SK-N-SH (cell line): ENCODE measurements around the gene PBX3. TPM values are rescaled to one million over a fixed set of nuclear protein-coding genes. Genes with fewer than 3 reads are reported as not detected.
A peak's percentile ranks its signal among the peaks of the same experiment; 100 is the strongest.

Source experiments
- CTCF ChIA-PET: fragments of 300-600, 350-600 bp; formaldehyde crosslinking; extraction: SDS; loops from one replicate; lab custom pipeline; 2021; lab: Yijun Ruan, JAX
- POLR2A ChIA-PET: fragments of 350-600 bp; sonication (Branson Sonifier 250); formaldehyde crosslinking; extraction: SDS; loops from one replicate; lab custom pipeline; 2020; ENCODE audit warnings: antibody characterized with exemption, inconsistent platforms; lab: Yijun Ruan, JAX
- DNase-seq: peaks from one replicate; pipeline ENCODE4 v3.0.0; 2012
- H2AFZ ChIP-seq: fragments of 200-600 bp; sonication (generic); 2 replicates; pipeline ENCODE4 v1.8.1; 2016; ENCODE audit warnings: antibody characterized with exemption, mild to moderate bottlenecking, low read depth
- H3F3A ChIP-seq: fragments of 200-600 bp; sonication (generic); replicated peaks from 2 replicates; pipeline ENCODE3; 2016; ENCODE audit warnings: antibody characterized with exemption, mild to moderate bottlenecking; ENCODE audit not compliant: insufficient read depth
- H3K27ac ChIP-seq, 2 experiments: fragments of 200-500 bp in 1 of 2; fragments of 200-600 bp in 1 of 2; sonication (Bioruptor generic) in 1 of 2; sonication (generic), shearing (Covaris generic) in 1 of 2; 2 replicates each; pipeline versions ENCODE4 v1.5.1 to v1.6.1; 2014 to 2016; ENCODE audit warnings: low read depth in 2 of 2, inconsistent platforms in 1 of 2, low read length in 1 of 2, mild to moderate bottlenecking in 1 of 2, mixed read lengths in 1 of 2
- H3K27me3 ChIP-seq: fragments of 200-600 bp; sonication (generic), shearing (Covaris generic); 2 replicates; pipeline ENCODE4 v1.6.1; 2016; ENCODE audit warnings: mixed run types; ENCODE audit not compliant: insufficient read depth
- H3K36me3 ChIP-seq, 2 experiments: fragments of 200-500 bp in 1 of 2; fragments of 200-600 bp in 1 of 2; sonication (Bioruptor generic) in 1 of 2; sonication (generic) in 1 of 2; replicated peaks in 1 of 2; 2 replicates each; pipeline versions ENCODE3 to v1.5.1; 2014 to 2016; ENCODE audit warnings: low read length in 1 of 2, mild to moderate bottlenecking in 1 of 2; ENCODE audit not compliant: insufficient read depth in 2 of 2, control insufficient read depth in 1 of 2
- H3K4me1 ChIP-seq, 2 experiments: fragments of 200-500 bp in 1 of 2; fragments of 200-600 bp in 1 of 2; sonication (Bioruptor generic) in 1 of 2; sonication (generic), shearing (Covaris generic) in 1 of 2; 2 replicates each; pipeline versions ENCODE4 v1.5.1 to v1.6.1; 2014 to 2016; ENCODE audit warnings: low read depth in 1 of 2, low read length in 1 of 2, mixed run types in 1 of 2; ENCODE audit not compliant: insufficient read depth in 2 of 2, control insufficient read depth in 1 of 2
- H3K4me2 ChIP-seq: fragments of 200-600 bp; sonication (generic), shearing (Covaris generic); 2 replicates; pipeline ENCODE4 v1.6.1; 2017; ENCODE audit warnings: mixed run types
- H3K4me3 ChIP-seq, 2 experiments: fragments of 200-500 bp in 1 of 2; fragments of 200-600 bp in 1 of 2; sonication (Bioruptor generic) in 1 of 2; sonication (generic), shearing (Covaris generic) in 1 of 2; 2 replicates each; pipeline versions ENCODE4 v1.5.1 to v1.8.1; 2014 to 2016; ENCODE audit warnings: low read depth in 2 of 2, inconsistent platforms in 1 of 2, low read length in 1 of 2, mild to moderate bottlenecking in 1 of 2, mixed read lengths in 1 of 2, moderate library complexity in 1 of 2
- H3K79me2 ChIP-seq: fragments of 200-600 bp; sonication (generic); 2 replicates; pipeline ENCODE4 v1.8.1; 2017; ENCODE audit warnings: mild to moderate bottlenecking; ENCODE audit not compliant: insufficient read depth
- H3K9ac ChIP-seq: fragments of 200-600 bp; sonication (generic); 2 replicates; pipeline ENCODE4 v1.6.1; 2017; ENCODE audit warnings: mixed run types
- H3K9me2 ChIP-seq: fragments of 200-600 bp; sonication (generic); 2 replicates; pipeline ENCODE4 v1.6.1; 2017; ENCODE audit warnings: mixed run types
- H3K9me3 ChIP-seq: fragments of 200-600 bp; sonication (generic); 2 replicates; pipeline ENCODE4 v1.6.1; 2017; ENCODE audit warnings: mixed run types, mild to moderate bottlenecking, moderate library complexity
- H4K20me1 ChIP-seq: fragments of 200-600 bp; sonication (generic); 2 replicates; pipeline ENCODE4 v1.6.1; 2017; ENCODE audit warnings: mild to moderate bottlenecking, mixed run types; ENCODE audit not compliant: insufficient read depth
- CHD2 ChIP-seq: fragments of 150-350 bp; IDR thresholded peaks from 2 replicates; pipeline ENCODE4 v1.6.1; 2018; ENCODE audit warnings: low read length; ENCODE audit not compliant: partially characterized antibody
- EP300 ChIP-seq, 2 experiments: IDR thresholded peaks; 2 replicates each; pipeline versions ENCODE4 v1.4.0 to v1.6.1; 2012; ENCODE audit warnings: borderline replicate concordance in 1 of 2, low read depth in 1 of 2, low read length in 1 of 2
- EZH2phosphoT487 ChIP-seq: fragments of 200-600 bp; sonication (generic); IDR thresholded peaks from 2 replicates; pipeline ENCODE4 v1.6.1; 2017; ENCODE audit warnings: low read depth, mixed run types, mild to moderate bottlenecking, antibody characterized with exemption, moderate library complexity, borderline replicate concordance
- GATA2 ChIP-seq: sonication (generic); formaldehyde crosslinking; IDR thresholded peaks from 2 replicates; pipeline ENCODE4 v1.5.0; 2020; ENCODE audit warnings: mild to moderate bottlenecking, missing genetic modification reagents
- MXI1 ChIP-seq: IDR thresholded peaks from 2 replicates; pipeline ENCODE4 v1.6.1; 2012; ENCODE audit warnings: mild to moderate bottlenecking, low read depth, low read length, improper control_type of control experiment
- RAD21 ChIP-seq: IDR thresholded peaks from 2 replicates; pipeline ENCODE4 v1.6.1; 2012; ENCODE audit warnings: mild to moderate bottlenecking, low read length
- RCOR1 ChIP-seq: fragments of 150-350 bp; IDR thresholded peaks from 2 replicates; pipeline ENCODE4 v1.6.1; 2017; ENCODE audit warnings: antibody characterized with exemption, low read length
- RXRA ChIP-seq: IDR thresholded peaks from 2 replicates; pipeline ENCODE4 v1.4.0; 2012; ENCODE audit warnings: low read depth, mild to moderate bottlenecking, borderline replicate concordance
- SIN3A ChIP-seq: IDR thresholded peaks from 2 replicates; pipeline ENCODE4 v1.6.1; 2012; ENCODE audit warnings: low read depth, mild to moderate bottlenecking, low read length, moderate library complexity, borderline replicate concordance
- SMC3 ChIP-seq: IDR thresholded peaks from 2 replicates; pipeline ENCODE4 v1.6.1; 2012; ENCODE audit warnings: low read depth, low read length, improper control_type of control experiment
- YY1 ChIP-seq: IDR thresholded peaks from 2 replicates; pipeline ENCODE4 v1.4.0; 2012; ENCODE audit warnings: low read depth, mild to moderate bottlenecking
- WGBS: methylation state at CpG from one replicate; pipeline ENCODE4 v1.1.6; 2017; ENCODE audit warnings: low lambda C conversion rate; 5-methylcytosine and 5-hydroxymethylcytosine counted together
- polyA plus RNA-seq, 3 experiments: library from polyadenylated mRNA; depleted of rRNA; stranded (reverse); fragments of >200 nt; gene quantifications; 2 replicates each; pipeline ENCODE4 v1.2.3, GENCODE V29; 2012

The PBX3 gene
- polyA plus RNA-seq, 1 of the 3 experiments (the other 2 are of a cell fraction): 73.0 TPM

GRCh38 chr9:125989524-125990180 lies 242.5 kb downstream of the PBX3 start:
- Histone ChIP-seq H3K79me2 (no peaks in the 10 kb centered on the region), H3F3A (no peaks in the 10 kb centered on the region), H2AFZ (no peak overlapping the region), H3K27ac (no peak overlapping the region), H3K36me3 (no peaks in the 10 kb centered on the region), H3K4me2 (no peak overlapping the region), H3K9me2 (no peaks in the 10 kb centered on the region), H3K9me3 (no peaks in the 10 kb centered on the region), H3K4me3 (no peak overlapping the region), H3K9ac (no peak overlapping the region), H3K4me1 (peaks cover 0 to 36% of the 10 kb centered on the region in 2 experiments; a peak in 1 of 4 replicates), H4K20me1 (no peaks in the 10 kb centered on the region), H3K27me3 (no peaks in the 10 kb centered on the region)
- WGBS: 80% methylated on average over 3 of the region's 12 CpGs
- ChIA-PET CTCF (interaction anchor here (0.9 to 1.0 kb wide), 2 partner anchors 12 to 431 kb away, joined by 3 read pairs; no protein-coding TSS in a partner anchor), POLR2A (no interaction called here)
- no peak for TF ChIP-seq SIN3A
- no peak for TF ChIP-seq EZH2phosphoT487
- no peak for DNase-seq

GRCh38 chr9:125990186-125990792 lies 243.1 kb downstream of the PBX3 start:
- Histone ChIP-seq H2AFZ (no peak overlapping the region), H3K9me2 (no peaks in the 10 kb centered on the region), H3K4me3 (no peak overlapping the region), H3K9ac (no peak overlapping the region), H3K4me1 (peaks cover 0 to 38% of the 10 kb centered on the region in 2 experiments; a peak in 1 of 4 replicates), H3F3A (no peaks in the 10 kb centered on the region), H3K9me3 (no peaks in the 10 kb centered on the region), H4K20me1 (no peaks in the 10 kb centered on the region), H3K4me2 (no peak overlapping the region), H3K27ac (peak overlapping the region in 1 of 2 experiments; percentile 43; a peak in 2 of 4 replicates), H3K79me2 (no peaks in the 10 kb centered on the region), H3K36me3 (no peaks in the 10 kb centered on the region), H3K27me3 (no peaks in the 10 kb centered on the region)
- DNase-seq: no peak
- CTCF ChIA-PET: interaction anchor here (0.6 to 1.0 kb wide), 4 partner anchors 12 to 432 kb away, joined by 3 read pairs; no protein-coding TSS in a partner anchor
- no peak for TF ChIP-seq RXRA
- POLR2A ChIA-PET: interaction anchor here (0.7 to 1.2 kb wide), 2 partner anchors 11 to 242 kb away, joined by 4 to 7 read pairs; no protein-coding TSS in a partner anchor
- WGBS: 93% methylated on average over 15 of the region's 16 CpGs

GRCh38 chr9:125990793-125991220 lies 243.6 kb downstream of the PBX3 start:
- ChIA-PET POLR2A (interaction anchor here (0.7 to 1.2 kb wide), 2 partner anchors 11 to 242 kb away, joined by 4 to 7 read pairs; no protein-coding TSS in a partner anchor), CTCF (interaction anchor here (0.6 to 1.0 kb wide), 4 partner anchors 13 to 433 kb away, joined by 3 read pairs; no protein-coding TSS in a partner anchor)
- Histone ChIP-seq H3K4me3 (no peak overlapping the region), H4K20me1 (no peaks in the 10 kb centered on the region), H3K4me1 (peaks cover 0 to 41% of the 10 kb centered on the region in 2 experiments; a peak in 1 of 4 replicates), H3K36me3 (no peaks in the 10 kb centered on the region), H3K9me3 (no peaks in the 10 kb centered on the region), H3F3A (no peaks in the 10 kb centered on the region), H3K27me3 (no peaks in the 10 kb centered on the region), H3K9ac (no peak overlapping the region), H3K27ac (peak overlapping the region in 1 of 2 experiments; percentile 43; a peak in 2 of 4 replicates), H3K9me2 (no peaks in the 10 kb centered on the region), H3K79me2 (no peaks in the 10 kb centered on the region), H2AFZ (no peak overlapping the region), H3K4me2 (no peak overlapping the region)
- peak; percentile 91 for DNase-seq
- 54% methylated on average over 12 of the region's 12 CpGs for WGBS
- TF ChIP-seq GATA2 (CRISPR knock-in tag) (peak; percentile 79), YY1 (no peak), EP300 (IDR thresholded peaks at IDR 0.05; ENCODE audit: borderline replicate concordance in 1 of 2, low read depth in 1 of 2, low read length in 1 of 2) (peak in 1 of 2 experiments; percentile 88; a peak in 2 of 4 replicates), RAD21 (peak; percentile 31; the same call in 1 of the 2 replicates), CHD2 (peak; percentile 84), SMC3 (no peak), MXI1 (peak; percentile 82), RCOR1 (peak; percentile 72; the same call in 1 of the 2 replicates)
